Keratinocyte (primary cell): Measurements from ENCODE around the gene SMG6. TPM values are rescaled to one million over a fixed set of nuclear protein-coding genes. Genes with fewer than 3 reads are reported as not detected.

Experiments used
- DNase-seq: peaks from one replicate; pipeline ENCODE4 v3.0.0-alpha.2; 2011; ENCODE audit warnings: low read depth, missing footprints, low spot score
- FAIRE-seq: peaks from 2 replicates; lab custom pipeline; 2011; peaks lifted over from hg19 to GRCh38; lab: Jason Lieb, UNC
- H2AFZ ChIP-seq: 2 replicates; pipeline ENCODE4 v1.6.0; 2012; ENCODE audit warnings: low read length, control low read depth, inconsistent platforms; ENCODE audit not compliant: control insufficient read depth
- H3K27ac ChIP-seq: 2 replicates; pipeline ENCODE4 v1.5.1; 2011; ENCODE audit warnings: low read length; ENCODE audit not compliant: control insufficient read depth, insufficient read depth
- H3K27me3 ChIP-seq: 3 replicates; pipeline ENCODE4 v1.6.0; 2011; ENCODE audit warnings: low read length; ENCODE audit not compliant: control insufficient read depth, insufficient read depth; ENCODE audit errors: extremely low read depth
- H3K36me3 ChIP-seq, 2 experiments: 2 replicates in 1 of 2; 3 replicates in 1 of 2; pipeline ENCODE4 v1.5.1; 2011; ENCODE audit warnings: low read length in 2 of 2, mild to moderate bottlenecking in 1 of 2; ENCODE audit not compliant: control insufficient read depth in 2 of 2, insufficient read depth in 2 of 2; ENCODE audit errors: extremely low read depth in 1 of 2
- H3K4me1 ChIP-seq: 3 replicates; pipeline ENCODE4 v1.5.1; 2011; ENCODE audit warnings: low read length; ENCODE audit not compliant: control insufficient read depth, insufficient read depth; ENCODE audit errors: extremely low read depth
- H3K4me2 ChIP-seq: 3 replicates; pipeline ENCODE4 v1.6.0; 2011; ENCODE audit warnings: low read depth, low read length; ENCODE audit not compliant: control insufficient read depth, insufficient read depth; ENCODE audit errors: extremely low read depth
- H3K4me3 ChIP-seq, 3 experiments: fragments of 200-600 bp in 1 of 3; sonication (generic) in 1 of 3; 2 replicates in 2 of 3; 3 replicates in 1 of 3; pipeline ENCODE4 v1.5.1; 2011 to 2016; ENCODE audit warnings: low read length in 3 of 3, mild to moderate bottlenecking in 3 of 3, control low read depth in 2 of 3, inconsistent platforms in 1 of 3, low read depth in 1 of 3, mixed read lengths in 1 of 3, mixed run types in 1 of 3, moderate library complexity in 1 of 3; ENCODE audit not compliant: control insufficient read depth in 2 of 3, insufficient read depth in 2 of 3; ENCODE audit errors: extremely low read depth in 1 of 3
- H3K79me2 ChIP-seq: 2 replicates; pipeline ENCODE4 v1.6.0; 2012; ENCODE audit warnings: low read length; ENCODE audit not compliant: control insufficient read depth, insufficient read depth
- H3K9ac ChIP-seq: 3 replicates; pipeline ENCODE4 v1.6.0; 2011; ENCODE audit warnings: low read length; ENCODE audit not compliant: control insufficient read depth, insufficient read depth; ENCODE audit errors: extremely low read depth
- H3K9me1 ChIP-seq: 3 replicates; pipeline ENCODE4 v1.6.0; 2011; ENCODE audit warnings: low read length; ENCODE audit not compliant: control insufficient read depth, insufficient read depth; ENCODE audit errors: extremely low read depth
- H3K9me3 ChIP-seq: 2 replicates; pipeline ENCODE4 v1.5.1; 2012; ENCODE audit warnings: low read depth, low read length; ENCODE audit not compliant: control insufficient read depth
- H4K20me1 ChIP-seq: 3 replicates; pipeline ENCODE4 v1.6.0; 2011; ENCODE audit warnings: low read length; ENCODE audit not compliant: control insufficient read depth, insufficient read depth; ENCODE audit errors: extremely low read depth
- EZH2 ChIP-seq: IDR thresholded peaks from one replicate; pipeline ENCODE4 v1.6.1; 2012; ENCODE audit warnings: inconsistent platforms, mild to moderate bottlenecking, low read length, moderate library complexity
- dilution Hi-C: fragments of 300-500 bp; cut with MboI; formaldehyde crosslinking; loops from one replicate; pipeline ENCODE4 v1.7.0; 2020; ENCODE audit warnings: low sequenced_read_pairs; ENCODE audit not compliant: extremely low pct_ligation_motif_present
- polyA plus RNA-seq, 5 experiments: library from polyadenylated mRNA; depleted of rRNA in 3 of 5; stranded (reverse) in 3 of 5; stranded (forward) in 1 of 5; unstranded in 1 of 5; fragments of >200 nt; gene quantifications; 1 replicate in 1 of 5; 2 replicates in 3 of 5; 3 replicates in 1 of 5; pipeline versions ENCODE4 v1.2.1 to v1.2.3, GENCODE V29; 2011 to 2012; ENCODE audit warnings: missing spikeins in 2 of 5, low read depth in 1 of 5, low replicate concordance in 1 of 5
- TF ChIP-seq, protein P1 (sequence below), 3 experiments: IDR thresholded peaks in 1 of 3; conservative IDR thresholded peaks in 1 of 3; optimal IDR thresholded peaks in 1 of 3; 2 replicates in 2 of 3; 3 replicates in 1 of 3; pipeline versions ENCODE3 to v1.5.1; 2011; ENCODE audit warnings: low read length in 3 of 3, mild to moderate bottlenecking in 3 of 3, moderate library complexity in 2 of 3, control low read depth in 1 of 3, inconsistent platforms in 1 of 3; ENCODE audit not compliant: insufficient read depth in 2 of 3; ENCODE audit errors: extremely low read depth in 1 of 3

Gene SMG6
- polyA plus RNA-seq, 1 donor (not counting 4 experiments of a cell fraction or from before 2014, with no cell fraction given) = 3.6 TPM

DNA sequence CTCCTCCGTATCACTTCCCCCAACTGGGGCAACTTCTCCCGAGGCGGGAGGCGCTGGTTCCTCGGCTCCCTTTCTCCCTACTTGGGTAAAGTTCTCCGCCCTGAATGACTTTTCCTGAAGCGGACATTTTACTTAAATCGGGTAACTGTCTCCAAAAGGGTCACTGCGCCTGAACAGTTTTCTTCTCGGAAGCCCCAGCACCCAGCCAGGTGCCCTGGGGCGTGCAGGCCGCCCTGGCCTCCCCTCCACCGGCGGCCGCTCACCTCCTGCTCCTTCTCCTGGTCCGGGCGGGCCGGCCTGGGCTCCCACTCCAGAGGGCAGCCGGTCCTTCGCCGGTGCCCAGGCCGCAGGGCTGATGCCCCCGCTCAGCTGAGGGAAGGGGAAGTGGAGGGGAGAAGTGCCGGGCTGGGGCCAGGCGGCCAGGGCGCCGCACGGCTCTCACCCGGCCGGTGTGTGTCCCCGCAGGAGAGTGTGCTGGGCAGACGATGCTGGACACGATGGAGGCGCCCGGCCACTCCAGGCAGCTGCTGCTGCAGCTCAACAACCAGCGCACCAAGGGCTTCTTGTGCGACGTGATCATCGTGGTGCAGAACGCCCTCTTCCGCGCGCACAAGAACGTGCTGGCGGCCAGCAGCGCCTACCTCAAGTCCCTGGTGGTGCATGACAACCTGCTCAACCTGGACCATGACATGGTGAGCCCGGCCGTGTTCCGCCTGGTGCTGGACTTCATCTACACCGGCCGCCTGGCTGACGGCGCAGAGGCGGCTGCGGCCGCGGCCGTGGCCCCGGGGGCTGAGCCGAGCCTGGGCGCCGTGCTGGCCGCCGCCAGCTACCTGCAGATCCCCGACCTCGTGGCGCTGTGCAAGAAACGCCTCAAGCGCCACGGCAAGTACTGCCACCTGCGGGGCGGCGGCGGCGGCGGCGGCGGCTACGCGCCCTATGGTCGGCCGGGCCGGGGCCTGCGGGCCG is 247.1 kb downstream of the SMG6 start:
- H3K79me2 ChIP-seq = peaks cover 5% of the 10 kb centered on the region
- H3K27ac ChIP-seq = no peak overlapping the region
- peaks cover 4 to 6% of the 10 kb centered on the region in 2 experiments for H3K36me3 ChIP-seq
- peaks cover 14% of the 10 kb centered on the region for H3K4me1 ChIP-seq
- no peak overlapping the region for H2AFZ ChIP-seq
- no peak for DNase-seq
- H3K9me3 ChIP-seq = no peaks in the 10 kb centered on the region
- no peak overlapping the region for H3K9ac ChIP-seq
- peak overlapping the region in 1 of 3 experiments; percentile 7 for H3K4me3 ChIP-seq
- H3K9me1 ChIP-seq = no peaks in the 10 kb centered on the region
- H3K4me2 ChIP-seq = peak overlapping the region; percentile 56
- H3K27me3 ChIP-seq = peaks cover 13% of the 10 kb centered on the region
- FAIRE-seq = no peak
- H4K20me1 ChIP-seq = peaks cover 7% of the 10 kb centered on the region
- dilution Hi-C loops = no loop called here
- TF ChIP-seq, protein P1, sequence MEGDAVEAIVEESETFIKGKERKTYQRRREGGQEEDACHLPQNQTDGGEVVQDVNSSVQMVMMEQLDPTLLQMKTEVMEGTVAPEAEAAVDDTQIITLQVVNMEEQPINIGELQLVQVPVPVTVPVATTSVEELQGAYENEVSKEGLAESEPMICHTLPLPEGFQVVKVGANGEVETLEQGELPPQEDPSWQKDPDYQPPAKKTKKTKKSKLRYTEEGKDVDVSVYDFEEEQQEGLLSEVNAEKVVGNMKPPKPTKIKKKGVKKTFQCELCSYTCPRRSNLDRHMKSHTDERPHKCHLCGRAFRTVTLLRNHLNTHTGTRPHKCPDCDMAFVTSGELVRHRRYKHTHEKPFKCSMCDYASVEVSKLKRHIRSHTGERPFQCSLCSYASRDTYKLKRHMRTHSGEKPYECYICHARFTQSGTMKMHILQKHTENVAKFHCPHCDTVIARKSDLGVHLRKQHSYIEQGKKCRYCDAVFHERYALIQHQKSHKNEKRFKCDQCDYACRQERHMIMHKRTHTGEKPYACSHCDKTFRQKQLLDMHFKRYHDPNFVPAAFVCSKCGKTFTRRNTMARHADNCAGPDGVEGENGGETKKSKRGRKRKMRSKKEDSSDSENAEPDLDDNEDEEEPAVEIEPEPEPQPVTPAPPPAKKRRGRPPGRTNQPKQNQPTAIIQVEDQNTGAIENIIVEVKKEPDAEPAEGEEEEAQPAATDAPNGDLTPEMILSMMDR (optimal IDR thresholded peaks at IDR 0.05 in 1 of 3, IDR thresholded peaks at IDR 0.05 in 1 of 3, conservative IDR thresholded peaks at IDR 0.05 in 1 of 3; ENCODE audit: extremely low read depth in 1 of 3, insufficient read depth in 2 of 3, low read length in 3 of 3) = peak in 1 of 3 experiments; percentile 9
- TF ChIP-seq EZH2 = no peak

DNA sequence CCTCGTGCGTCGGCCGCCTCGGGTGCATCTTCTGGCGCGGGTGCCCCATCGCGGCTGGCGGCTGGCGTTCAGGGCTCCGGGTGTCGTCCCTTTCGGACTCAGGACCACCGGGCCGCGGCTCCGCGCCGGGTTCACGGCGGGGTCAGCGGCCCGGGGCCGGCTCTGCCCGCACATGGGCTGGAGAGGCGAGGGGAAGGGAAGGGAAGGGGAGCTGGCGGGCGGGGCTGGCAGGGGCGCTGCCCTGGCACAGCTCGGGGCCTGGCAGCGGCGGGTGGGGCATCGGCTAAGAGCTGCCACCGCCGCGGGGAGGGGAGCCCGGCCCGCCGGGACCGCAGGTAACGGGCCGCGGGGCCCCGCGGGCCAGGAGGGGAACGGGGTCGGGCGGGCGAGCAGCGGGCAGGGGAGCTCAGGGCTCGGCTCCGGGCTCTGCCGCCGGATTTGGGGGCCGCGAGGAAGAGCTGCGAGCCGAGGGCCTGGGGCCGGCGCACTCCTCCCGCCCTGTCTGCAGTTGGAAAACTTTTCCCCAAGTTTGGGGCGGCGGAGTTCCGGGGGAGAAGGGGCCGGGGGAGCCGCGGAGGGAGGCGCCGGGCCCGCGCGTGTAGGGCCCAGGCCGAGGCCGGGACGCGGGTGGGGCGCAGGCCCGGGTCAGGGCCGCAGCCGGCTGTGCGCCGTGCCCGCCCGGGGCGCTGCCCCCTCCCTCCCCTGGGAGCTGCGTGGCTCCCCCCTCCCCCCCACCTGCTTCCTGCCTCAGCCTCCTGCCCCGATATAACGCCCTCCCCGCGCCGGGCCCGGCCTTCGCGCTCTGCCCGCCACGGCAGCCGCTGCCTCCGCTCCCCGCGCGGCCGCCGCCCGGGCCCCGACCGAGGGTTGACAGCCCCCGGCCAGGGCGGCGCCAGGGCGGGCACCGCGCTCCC is 248.0 kb downstream of the SMG6 start:
- Histone ChIP-seq H3K9me1 (no peaks in the 10 kb centered on the region), H3K79me2 (peaks cover 5% of the 10 kb centered on the region), H2AFZ (peak overlapping the region; percentile 30), H3K9me3 (no peaks in the 10 kb centered on the region), H3K27me3 (peaks cover 15% of the 10 kb centered on the region), H3K4me2 (peak overlapping the region; percentile 78), H4K20me1 (peaks cover 9% of the 10 kb centered on the region), H3K36me3 (peaks cover 0 to under 1% of the 10 kb centered on the region in 2 experiments), H3K4me3 (peak overlapping the region; percentile 43 to 70 (median 57)), H3K4me1 (peaks cover 14% of the 10 kb centered on the region), H3K9ac (peak overlapping the region; percentile 56), H3K27ac (no peak overlapping the region)
- dilution Hi-C loops = no loop called here
- FAIRE-seq = no peak
- no peak for DNase-seq
- no peak for TF ChIP-seq EZH2
- TF ChIP-seq, protein P1 (optimal IDR thresholded peaks at IDR 0.05 in 1 of 3, IDR thresholded peaks at IDR 0.05 in 1 of 3, conservative IDR thresholded peaks at IDR 0.05 in 1 of 3; ENCODE audit: extremely low read depth in 1 of 3, insufficient read depth in 2 of 3, low read length in 3 of 3) = no peak
